Measurements from ENCODE around the gene BMP3.

DNA sequence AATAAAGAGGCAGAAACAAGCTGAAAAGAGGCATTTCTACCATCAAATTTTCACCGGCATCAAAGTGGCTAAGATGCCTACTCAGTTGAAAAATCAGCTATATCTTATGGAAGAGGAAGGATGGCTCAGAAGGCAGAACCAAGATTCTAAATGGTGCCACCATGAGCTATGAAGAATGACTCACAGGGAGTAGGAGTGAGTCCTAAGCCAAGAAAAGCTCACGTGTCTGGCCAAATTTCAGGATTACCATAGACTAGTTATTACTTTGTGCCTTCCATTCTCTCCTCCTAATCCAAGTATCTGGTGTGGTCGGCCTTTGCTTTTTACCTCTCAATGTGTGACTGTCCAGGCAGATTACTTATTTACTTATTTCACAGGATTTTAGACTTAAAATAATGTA is 54.8 kb downstream of the BMP3 start:
- no peak for TF ChIP-seq CTCF (IDR thresholded peaks at IDR 0.05; ENCODE audit: insufficient read depth, low read length)
- TF ChIP-seq REST (IDR thresholded peaks at IDR 0.05; ENCODE audit: insufficient replicate concordance, low read depth): no peak
- no peak for TF ChIP-seq GABPA (IDR thresholded peaks at IDR 0.05; ENCODE audit: low read depth)

Measured in HL-60 (cell line).